ENCODE data around the gene PIGH. TPM values are rescaled to one million over a fixed set of nuclear protein-coding genes. Genes with fewer than 3 reads are reported as not detected.
A peak's percentile ranks its signal among the peaks of the same experiment; 100 is the strongest.
"Not testable (repeated sequence)": the region's sequence is repeated elsewhere in the genome, so short reads cannot be mapped to it uniquely, and the experiment has no call there.

The PIGH gene
- total RNA-seq, 1 donor from 2014 or later = 15.8 TPM

- H3K27ac Mint-ChIP-seq = no peak overlapping the region
- Histone ChIP-seq H3K9ac (no peak overlapping the region), H3K9me3 (ENCODE audit: low read depth) (no peaks in the 10 kb centered on the region), H3K4me3 (no peak overlapping the region), H2AFZ (replicated peaks) (no peak overlapping the region), H3K79me2 (ENCODE audit: low read depth) (no peaks in the 10 kb centered on the region), H3K27me3 (no peaks in the 10 kb centered on the region), H4K20me1 (ENCODE audit: low read depth) (no peaks in the 10 kb centered on the region), H3F3A (ENCODE audit: low read depth) (no peaks in the 10 kb centered on the region), H3K4me1 (peaks cover 2% of the 10 kb centered on the region), H3K27ac (no peak overlapping the region), H3K4me2 (no peak overlapping the region), H3K36me3 (peaks cover 4% of the 10 kb centered on the region)
- H3K4me3 Mint-ChIP-seq = no peak overlapping the region
- H3K36me3 Mint-ChIP-seq = peaks cover 13% of the 10 kb centered on the region
- H3K27me3 Mint-ChIP-seq (ENCODE audit: insufficient read depth, low read depth) = no peaks in the 10 kb centered on the region
- H3K4me1 Mint-ChIP-seq = peaks cover 8% of the 10 kb centered on the region
- no peak for DNase-seq (ENCODE audit: low spot score)
- TF ChIP-seq CTCF (IDR thresholded peaks at IDR 0.05) (no peak), EZH2 (IDR thresholded peaks at IDR 0.05) (no peak), EZH2phosphoT487 (IDR thresholded peaks at IDR 0.05) (no peak)
- H3K9me3 Mint-ChIP-seq = no peaks in the 10 kb centered on the region
These were observed 27.5 kb upstream of the PIGH start for GRCh38 chr14:67627519-67627918.

- H3K9me3 ChIP-seq (ENCODE audit: low read depth); H3K4me3 ChIP-seq; H3K4me2 ChIP-seq; H3K27ac ChIP-seq; H3K4me3 Mint-ChIP-seq; H3F3A ChIP-seq (ENCODE audit: low read depth); H3K9ac ChIP-seq; H3K27me3 ChIP-seq; H3K36me3 ChIP-seq; H3K27ac Mint-ChIP-seq; DNase-seq (ENCODE audit: low spot score); H4K20me1 ChIP-seq (ENCODE audit: low read depth); H2AFZ ChIP-seq (replicated peaks); H3K4me1 ChIP-seq; H3K9me3 Mint-ChIP-seq; H3K36me3 Mint-ChIP-seq; H3K27me3 Mint-ChIP-seq (ENCODE audit: insufficient read depth, low read depth); H3K4me1 Mint-ChIP-seq; H3K79me2 ChIP-seq (ENCODE audit: low read depth): not testable (repeated sequence)
These were observed 26.1 kb upstream of the PIGH start for GRCh38 chr14:67626131-67626530.

- TF ChIP-seq EZH2 (IDR thresholded peaks at IDR 0.05) = no peak
- no peak for TF ChIP-seq CTCF (IDR thresholded peaks at IDR 0.05)
- no peak for TF ChIP-seq EZH2phosphoT487 (IDR thresholded peaks at IDR 0.05)
- H3K79me2 ChIP-seq (ENCODE audit: low read depth) = peaks cover 7% of the 10 kb centered on the region
- H3F3A ChIP-seq (ENCODE audit: low read depth) = peaks cover 23% of the 10 kb centered on the region
- no peak for DNase-seq (ENCODE audit: low spot score)
- peak overlapping the region; percentile 1 for H3K4me2 ChIP-seq
- H3K4me3 ChIP-seq = no peak overlapping the region
- peaks cover 4% of the 10 kb centered on the region for H3K36me3 ChIP-seq
- H3K4me1 Mint-ChIP-seq = peaks cover 25% of the 10 kb centered on the region
- peaks cover 9% of the 10 kb centered on the region for H3K36me3 Mint-ChIP-seq
- no peak overlapping the region for H3K4me3 Mint-ChIP-seq
- peaks cover 16% of the 10 kb centered on the region for H3K4me1 ChIP-seq
- no peaks in the 10 kb centered on the region for H3K27me3 Mint-ChIP-seq (ENCODE audit: insufficient read depth, low read depth)
- no peak overlapping the region for H3K9ac ChIP-seq
- no peak overlapping the region for H2AFZ ChIP-seq (replicated peaks)
- H3K9me3 ChIP-seq (ENCODE audit: low read depth) = no peaks in the 10 kb centered on the region
- no peaks in the 10 kb centered on the region for H4K20me1 ChIP-seq (ENCODE audit: low read depth)
- H3K27ac Mint-ChIP-seq = no peak overlapping the region
- H3K27ac ChIP-seq = no peak overlapping the region
- no peaks in the 10 kb centered on the region for H3K9me3 Mint-ChIP-seq
- H3K27me3 ChIP-seq = no peaks in the 10 kb centered on the region
These were observed 23.0 kb upstream of the PIGH start for GRCh38 chr14:67623114-67623513.

- Histone ChIP-seq H3K4me3 (no peak overlapping the region), H3K27me3 (no peaks in the 10 kb centered on the region), H2AFZ (replicated peaks) (no peak overlapping the region), H3K4me2 (peak overlapping the region; percentile 1), H3K36me3 (peaks cover 4% of the 10 kb centered on the region), H3K9ac (no peak overlapping the region), H3K4me1 (peaks cover 16% of the 10 kb centered on the region), H3F3A (ENCODE audit: low read depth) (peaks cover 23% of the 10 kb centered on the region), H3K79me2 (ENCODE audit: low read depth) (peaks cover 7% of the 10 kb centered on the region), H3K9me3 (ENCODE audit: low read depth) (no peaks in the 10 kb centered on the region), H4K20me1 (ENCODE audit: low read depth) (no peaks in the 10 kb centered on the region), H3K27ac (no peak overlapping the region)
- TF ChIP-seq EZH2phosphoT487 (IDR thresholded peaks at IDR 0.05) = no peak
- no peak for TF ChIP-seq EZH2 (IDR thresholded peaks at IDR 0.05)
- no peak for TF ChIP-seq CTCF (IDR thresholded peaks at IDR 0.05)
- Mint-ChIP-seq H3K27me3 (ENCODE audit: insufficient read depth, low read depth) (no peaks in the 10 kb centered on the region), H3K36me3 (peaks cover 9% of the 10 kb centered on the region), H3K4me3 (no peak overlapping the region), H3K9me3 (no peaks in the 10 kb centered on the region), H3K4me1 (peaks cover 25% of the 10 kb centered on the region), H3K27ac (no peak overlapping the region)
- peak; percentile 27 for DNase-seq (ENCODE audit: low spot score)
These were observed 22.6 kb upstream of the PIGH start for GRCh38 chr14:67622675-67623074.

Data from neural progenitor cell (in vitro differentiated cells).